RKO (cell line): ENCODE measurements around the gene SCAMP1.

Experiments used
- DNase-seq: peaks from one replicate; pipeline ENCODE4 v3.0.0-alpha.2; 2016; ENCODE audit warnings: low spot score

The SCAMP1 gene

GRCh38 chr5:78495800-78496199 is 135.4 kb downstream of the SCAMP1 start:
- no peak for DNase-seq

GRCh38 chr5:78496373-78496772 is 136.0 kb downstream of the SCAMP1 start:
- no peak for DNase-seq

GRCh38 chr5:78497573-78498533 is 137.4 kb downstream of the SCAMP1 start:
- DNase-seq: no peak

GRCh38 chr5:78499485-78499884 is 139.1 kb downstream of the SCAMP1 start:
- no peak for DNase-seq

GRCh38 chr5:78500028-78500427 is 139.6 kb downstream of the SCAMP1 start:
- no peak for DNase-seq

- DNase-seq: no peak
These were observed 140.5 kb downstream of the SCAMP1 start for GRCh38 chr5:78500871-78501270.

- DNase-seq: no peak
These were observed 141.3 kb downstream of the SCAMP1 start for GRCh38 chr5:78501411-78502352.

GRCh38 chr5:78503958-78504653 is 143.7 kb downstream of the SCAMP1 start:
- DNase-seq: no peak

- peak; percentile 65 for DNase-seq
These were observed 144.6 kb downstream of the SCAMP1 start for GRCh38 chr5:78504704-78505677.

- no peak for DNase-seq
These were observed 145.4 kb downstream of the SCAMP1 start for GRCh38 chr5:78505860-78506259.

- DNase-seq: no peak
These were observed 146.0 kb downstream of the SCAMP1 start for GRCh38 chr5:78506261-78507024.

- no peak for DNase-seq
These were observed 147.1 kb downstream of the SCAMP1 start for GRCh38 chr5:78507531-78507930.

- DNase-seq: no peak
These were observed 147.9 kb downstream of the SCAMP1 start for GRCh38 chr5:78508186-78508765.

- DNase-seq: no peak
These were observed 148.9 kb downstream of the SCAMP1 start for GRCh38 chr5:78509145-78509865.

GRCh38 chr5:78509884-78510769 is 149.7 kb downstream of the SCAMP1 start:
- no peak for DNase-seq

- DNase-seq: no peak
These were observed 150.9 kb downstream of the SCAMP1 start for GRCh38 chr5:78511121-78511906.

- no peak for DNase-seq
These were observed 152.0 kb downstream of the SCAMP1 start for GRCh38 chr5:78512435-78512834.
